Measurements from ENCODE around the gene TEX13D. TPM values are rescaled to one million over a fixed set of nuclear protein-coding genes. Genes with fewer than 3 reads are reported as not detected.
"Not testable (repeated sequence)": the region's sequence is repeated elsewhere in the genome, so short reads cannot be mapped to it uniquely, and the experiment has no call there.

Gene TEX13D
- total RNA-seq, result not detected

GRCh38 chrX:124332481-124333424, at the start of gene TEX13D:
Gene TEX13D, plus strand, starts transcription at chrX:124332660. Its CDS starts 258 bp downstream, at chrX:124332918.
- DNase-seq (ENCODE audit: low spot score), result no peak
- H3K27me3 ChIP-seq, result no peaks in the 10 kb centered on the region
- TF ChIP-seq CTCF (IDR thresholded peaks at IDR 0.05), result no peak
- no peaks in the 10 kb centered on the region for H3K4me1 ChIP-seq
- no peaks in the 10 kb centered on the region for H3K36me3 ChIP-seq
- H3K27ac ChIP-seq, result no peak within 1 kb of the TSS
- H3K9me3 ChIP-seq, result no peaks in the 10 kb centered on the region
- H3K4me3 ChIP-seq, result no peak within 1 kb of the TSS

GRCh38 chrX:124289443-124289842, 43.0 kb upstream of the TEX13D start:
- no peak for TF ChIP-seq CTCF (IDR thresholded peaks at IDR 0.05)
- DNase-seq (ENCODE audit: low spot score), result no peak
- H3K36me3 ChIP-seq, result no peaks in the 10 kb centered on the region
- H3K4me3 ChIP-seq, result no peak overlapping the region
- H3K9me3 ChIP-seq, result no peaks in the 10 kb centered on the region
- H3K27me3 ChIP-seq, result no peaks in the 10 kb centered on the region
- no peak overlapping the region for H3K27ac ChIP-seq
- H3K4me1 ChIP-seq, result no peaks in the 10 kb centered on the region

GRCh38 chrX:124293810-124294209, 38.6 kb upstream of the TEX13D start:
- Histone ChIP-seq H3K4me1 (no peaks in the 10 kb centered on the region), H3K27ac (no peak overlapping the region), H3K4me3 (no peak overlapping the region), H3K27me3 (no peaks in the 10 kb centered on the region), H3K9me3 (peaks cover 0 to 4% of the 10 kb centered on the region in 2 donors), H3K36me3 (no peaks in the 10 kb centered on the region)
- TF ChIP-seq CTCF (IDR thresholded peaks at IDR 0.05), result no peak
- DNase-seq (ENCODE audit: low spot score), result no peak

GRCh38 chrX:124299323-124299722, 33.1 kb upstream of the TEX13D start:
- H3K4me3 ChIP-seq, result not testable (repeated sequence)

GRCh38 chrX:124300405-124300804, 32.1 kb upstream of the TEX13D start:
- H3K4me1 ChIP-seq, result no peaks in the 10 kb centered on the region
- TF ChIP-seq CTCF (IDR thresholded peaks at IDR 0.05), result no peak
- peaks cover 0 to 9% of the 10 kb centered on the region in 2 donors for H3K9me3 ChIP-seq
- H3K4me3 ChIP-seq, result no peak overlapping the region
- no peaks in the 10 kb centered on the region for H3K27me3 ChIP-seq
- H3K27ac ChIP-seq, result no peak overlapping the region
- no peaks in the 10 kb centered on the region for H3K36me3 ChIP-seq
- no peak for DNase-seq (ENCODE audit: low spot score)

More at GRCh38 chrX:124299323-124299722, 33.1 kb upstream of the TEX13D start:
- H3K4me1 ChIP-seq; H3K36me3 ChIP-seq; H3K27me3 ChIP-seq; H3K9me3 ChIP-seq; H3K27ac ChIP-seq; DNase-seq (ENCODE audit: low spot score): not testable (repeated sequence)

GRCh38 chrX:124307253-124307907, 25.1 kb upstream of the TEX13D start:
- no peak for TF ChIP-seq CTCF (IDR thresholded peaks at IDR 0.05)
- no peaks in the 10 kb centered on the region for H3K4me1 ChIP-seq
- no peaks in the 10 kb centered on the region for H3K36me3 ChIP-seq
- no peak for DNase-seq (ENCODE audit: low spot score)
- peaks cover 0 to 5% of the 10 kb centered on the region in 2 donors for H3K9me3 ChIP-seq
- no peaks in the 10 kb centered on the region for H3K27me3 ChIP-seq
- H3K4me3 ChIP-seq, result no peak overlapping the region
- no peak overlapping the region for H3K27ac ChIP-seq

Measured in right atrium auricular region (tissue), 2 donors.